Body of pancreas (tissue), 4 donors: ENCODE data around the gene CCM2.
"Not testable (repeated sequence)": the region's sequence is repeated elsewhere in the genome, so short reads cannot be mapped to it uniquely, and the experiment has no call there.

Source experiments
- CTCF ChIP-seq, 7 experiments: fragments of 450-650 bp in 4 of 7; fragments of 200-600 bp in 3 of 7; sonication (generic) in 3 of 7; IDR thresholded peaks; one replicate each; pipeline ENCODE4 v1.5.1; 2016 to 2019; ENCODE audit warnings: antibody characterized with exemption in 7 of 7
- POLR2A ChIP-seq, 3 donors: fragments of 450-650 bp; IDR thresholded peaks; one replicate each; pipeline ENCODE4 v1.6.1; 2016; ENCODE audit warnings: antibody characterized with exemption in 3 of 3, mild to moderate bottlenecking in 2 of 3

- not testable (repeated sequence) for TF ChIP-seq CTCF, POLR2A (IDR thresholded peaks at IDR 0.05)
Observed at GRCh38 chr7:45114257-45114656, 114.3 kb downstream of the CCM2 start.
